Endothelial cell of hepatic sinusoid (primary cell): Measurements from ENCODE around the gene CD36.

Source experiments
- in situ Hi-C: cut with HindIII; loops from 2 replicates; pipeline ENCODE4 v1.10.0; 2017; ENCODE audit warnings: low sequenced_read_pairs

Gene CD36

GRCh38 chr7:80623503-80624252 is 14.8 kb upstream of the CD36 start:
- in situ Hi-C loops = no loop called here

DNA sequence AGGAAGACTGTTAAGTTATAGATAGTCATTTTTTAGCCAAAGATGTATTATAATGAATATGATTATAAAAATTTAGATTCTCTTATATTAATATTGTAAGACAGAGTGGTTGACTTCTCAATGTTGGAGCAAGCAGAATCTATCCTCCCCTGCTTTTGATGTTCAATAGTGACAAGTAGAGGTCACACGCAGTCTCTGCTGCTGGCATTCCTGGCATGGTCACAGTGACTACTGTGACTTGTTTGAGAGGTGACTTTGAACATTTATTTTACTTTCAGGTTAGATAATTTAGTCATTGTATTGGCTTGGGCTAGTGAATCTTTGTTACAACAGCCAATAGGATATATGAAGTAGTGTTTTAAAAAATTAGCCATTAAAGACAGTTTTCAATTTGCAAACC is 13.7 kb upstream of the CD36 start:
- in situ Hi-C loops = no loop called here

DNA sequence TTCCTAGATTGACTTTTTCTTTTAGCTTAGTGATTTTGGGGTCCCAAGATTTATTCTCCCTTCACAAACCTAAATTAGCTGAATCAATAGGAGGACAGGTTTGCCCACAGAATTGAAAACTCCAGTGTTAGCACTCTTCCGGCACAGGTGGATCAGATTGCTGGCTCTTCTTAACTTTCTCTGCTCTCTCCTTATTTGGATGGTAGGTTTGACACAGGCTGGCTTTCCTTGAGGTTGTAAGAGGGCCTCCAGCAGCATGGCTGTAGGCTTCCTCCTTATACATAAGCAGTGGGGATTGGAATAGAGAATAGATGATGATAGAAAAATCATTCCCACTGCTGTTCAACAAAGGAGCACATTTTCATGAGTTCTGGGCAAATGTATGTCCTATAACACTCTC is 9.4 kb upstream of the CD36 start:
- in situ Hi-C loops = no loop called here

DNA sequence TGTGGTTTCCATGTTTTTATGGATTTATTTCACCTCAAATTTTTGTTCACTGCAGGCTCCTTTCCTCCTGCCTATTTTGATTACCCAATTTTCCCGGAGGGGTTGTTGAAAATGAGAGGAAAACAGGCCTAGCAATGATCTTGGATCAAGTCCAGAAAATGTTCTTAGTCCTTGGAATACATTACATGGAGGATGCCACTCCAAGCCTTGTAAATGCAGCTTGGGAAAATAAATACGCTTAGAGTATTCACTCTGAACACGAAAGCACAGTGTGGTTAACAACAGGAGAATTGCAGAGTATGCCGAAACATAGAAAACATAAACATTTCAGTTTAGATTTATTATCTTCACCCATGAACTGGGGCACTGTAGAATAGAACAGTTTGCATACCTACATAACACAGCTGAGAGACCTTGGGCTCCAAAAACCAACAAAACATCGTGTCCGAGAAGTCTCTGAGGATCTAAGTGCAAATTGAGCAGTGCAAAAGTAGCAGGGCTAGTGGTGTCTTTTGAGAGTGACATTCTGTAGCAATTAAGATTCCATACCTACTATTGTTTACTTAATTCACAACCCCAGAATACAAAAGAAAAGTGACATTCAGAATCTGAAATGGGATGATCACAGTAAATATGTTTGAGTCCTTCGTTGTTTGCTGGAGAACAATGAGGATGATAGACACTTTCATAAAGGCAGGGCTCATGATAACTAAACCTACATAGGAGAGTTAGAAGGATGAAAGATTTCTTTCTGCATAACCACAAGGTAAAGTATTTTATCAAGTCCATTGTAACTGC is 7.6 kb upstream of the CD36 start:
- in situ Hi-C loops = no loop called here

DNA sequence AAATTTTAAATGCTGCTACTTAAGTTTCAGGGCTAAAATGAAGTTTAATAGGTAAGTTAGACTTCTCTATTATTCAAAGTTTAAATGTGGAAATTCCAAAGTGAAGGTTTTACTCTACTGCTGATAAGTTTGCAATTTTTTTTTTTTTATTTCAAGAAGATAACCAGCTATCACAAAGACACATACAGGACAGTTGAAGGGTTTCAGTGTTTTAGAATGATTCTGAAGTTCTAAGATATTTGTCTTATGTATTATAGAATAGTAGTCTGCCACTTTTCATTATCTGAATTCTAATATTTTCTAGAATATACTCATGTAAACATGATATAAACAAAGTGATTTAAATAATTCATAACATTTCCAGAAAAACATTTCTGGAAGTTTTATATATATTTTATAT is 7.0 kb upstream of the CD36 start:
- in situ Hi-C loops = no loop called here

GRCh38 chr7:80632139-80632538 is 6.3 kb upstream of the CD36 start:
- in situ Hi-C loops = no loop called here

DNA sequence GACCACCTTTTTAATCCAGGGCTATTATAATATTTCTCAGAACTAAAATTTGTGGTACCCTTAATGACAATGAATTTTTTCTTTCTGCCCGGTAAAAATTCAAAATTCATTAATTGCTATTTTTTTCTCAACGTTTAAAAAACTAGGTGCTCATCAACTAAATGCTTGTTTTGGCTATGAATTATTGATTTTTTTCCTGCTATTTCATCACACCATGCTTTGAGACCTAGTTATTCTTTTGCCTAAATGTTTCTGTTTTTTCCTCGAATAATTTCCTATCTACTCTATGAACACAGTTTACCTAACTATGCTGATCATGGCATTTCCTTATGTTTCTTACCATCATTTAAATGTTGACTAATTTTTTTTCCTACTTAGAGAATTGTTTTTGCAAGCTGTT is 5.6 kb upstream of the CD36 start:
- in situ Hi-C loops = no loop called here

GRCh38 chr7:80634505-80634904 is 3.9 kb upstream of the CD36 start:
- in situ Hi-C loops = no loop called here

DNA sequence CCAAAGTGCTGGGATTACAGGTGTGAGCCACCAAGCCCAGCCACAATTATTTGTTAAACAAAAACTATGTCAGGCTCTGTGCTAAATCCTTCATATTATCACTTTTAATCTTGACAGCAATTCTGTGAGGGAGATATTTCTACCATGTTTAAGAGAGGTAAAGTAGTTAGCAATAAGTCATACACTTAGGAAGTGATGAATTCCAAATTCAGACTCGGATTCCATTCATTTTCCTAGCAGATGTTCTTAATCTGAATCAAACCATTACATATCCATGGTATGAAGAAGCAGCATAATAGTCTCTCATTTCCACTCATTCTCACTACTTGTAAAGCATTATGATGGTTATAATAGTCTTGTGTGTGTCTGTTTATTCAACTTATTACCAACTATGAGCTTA is 2.9 kb upstream of the CD36 start:
- in situ Hi-C loops = no loop called here

GRCh38 chr7:80635998-80636397 is 2.4 kb upstream of the CD36 start:
- in situ Hi-C loops = no loop called here

DNA sequence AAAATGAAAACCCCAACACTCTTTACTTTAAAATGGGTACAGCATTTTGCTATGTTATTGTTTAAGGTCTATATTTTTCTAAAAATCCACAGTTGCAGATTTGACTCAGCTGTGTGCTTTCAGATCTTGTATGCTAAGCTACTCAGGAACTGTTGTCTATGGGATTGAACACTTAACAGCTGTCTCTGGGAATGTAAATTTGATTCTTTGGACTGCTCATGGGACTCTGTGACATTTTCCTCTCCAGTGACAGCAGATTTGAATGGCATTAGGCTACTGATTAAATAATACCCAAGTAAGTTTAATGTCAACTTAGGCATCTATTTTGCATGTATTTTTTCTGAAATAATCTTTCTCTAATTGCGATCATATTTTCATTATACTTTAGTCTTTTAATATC is 1.7 kb upstream of the CD36 start:
- in situ Hi-C loops = no loop called here

GRCh38 chr7:80637454-80637853 is 988 bp upstream of the CD36 start:
- in situ Hi-C loops = no loop called here

GRCh38 chr7:80639011-80639410 is 569 bp downstream of the CD36 start:
- in situ Hi-C loops = no loop called here

- in situ Hi-C loops = no loop called here
Measured at GRCh38 chr7:80640846-80641245, 2.4 kb downstream of the CD36 start.

- in situ Hi-C loops = no loop called here
Measured at GRCh38 chr7:80641548-80641947, 3.1 kb downstream of the CD36 start.

- in situ Hi-C loops = no loop called here
Measured at GRCh38 chr7:80642871-80643270, 4.4 kb downstream of the CD36 start.

DNA sequence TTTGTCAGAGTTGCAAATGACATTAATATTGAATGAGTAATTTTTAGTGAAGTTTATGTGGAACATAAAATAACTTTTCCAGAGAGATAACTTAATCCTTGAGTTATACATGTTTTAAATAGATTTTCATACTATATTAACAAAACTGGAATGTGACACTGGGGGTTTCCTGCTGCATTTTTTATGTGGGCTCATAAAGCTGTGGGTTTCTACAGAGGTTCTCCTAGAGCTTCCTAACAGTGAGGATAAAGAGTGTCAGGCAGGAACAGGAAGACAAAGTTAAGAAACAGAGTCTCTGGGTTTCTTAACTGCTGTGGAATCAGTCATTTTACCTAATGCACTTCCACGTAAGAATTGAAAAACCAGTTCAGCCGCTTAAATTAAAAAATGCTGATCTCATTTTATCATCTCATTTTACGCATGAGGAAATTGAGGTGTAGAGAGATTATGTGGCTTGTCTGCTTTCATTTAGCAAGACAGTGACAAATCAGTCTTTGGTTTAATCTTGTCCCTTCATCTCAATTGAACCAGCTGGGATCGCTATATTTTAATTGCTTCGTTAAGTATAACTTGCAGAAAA is 5.0 kb downstream of the CD36 start:
- in situ Hi-C loops = no loop called here

DNA sequence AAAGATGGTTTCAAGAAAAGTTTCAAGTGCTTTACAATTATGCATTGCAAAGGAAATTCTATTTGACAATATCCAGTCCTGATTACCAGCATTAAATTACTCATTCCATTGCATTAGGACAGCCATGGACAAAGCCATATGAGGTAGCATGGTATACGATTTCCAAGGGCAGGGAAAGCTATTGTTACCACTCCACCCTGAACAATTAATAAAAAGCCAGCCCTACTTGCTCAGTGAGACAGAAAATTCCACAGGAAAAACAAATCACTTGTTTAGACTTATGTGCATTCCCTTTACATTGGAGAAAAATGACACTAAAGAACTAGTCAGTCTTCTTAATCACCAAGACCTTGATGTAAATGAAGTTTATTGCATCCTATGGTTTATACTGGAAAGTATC is 5.6 kb downstream of the CD36 start:
- in situ Hi-C loops = no loop called here

- in situ Hi-C loops = no loop called here
Measured at GRCh38 chr7:80646083-80646865, 7.8 kb downstream of the CD36 start.

DNA sequence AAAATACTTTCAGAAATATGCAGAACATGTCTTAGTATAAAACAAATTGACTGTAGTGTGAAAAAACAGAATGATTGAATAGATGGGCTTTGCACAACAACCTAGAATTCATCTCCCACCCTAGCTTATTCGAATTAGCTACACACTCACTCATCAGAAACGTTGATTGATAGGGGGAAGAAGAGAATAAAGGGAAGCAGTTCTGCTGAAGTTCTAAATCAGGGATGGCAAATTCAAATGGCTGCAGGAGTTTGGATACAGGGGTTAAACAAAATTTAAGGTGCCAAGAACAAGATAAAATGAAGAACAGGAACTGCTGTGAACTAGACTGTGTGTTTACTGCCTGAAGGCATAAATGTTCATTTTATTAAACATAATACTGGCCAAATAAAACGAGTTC is 9.0 kb downstream of the CD36 start:
- in situ Hi-C loops = no loop called here

DNA sequence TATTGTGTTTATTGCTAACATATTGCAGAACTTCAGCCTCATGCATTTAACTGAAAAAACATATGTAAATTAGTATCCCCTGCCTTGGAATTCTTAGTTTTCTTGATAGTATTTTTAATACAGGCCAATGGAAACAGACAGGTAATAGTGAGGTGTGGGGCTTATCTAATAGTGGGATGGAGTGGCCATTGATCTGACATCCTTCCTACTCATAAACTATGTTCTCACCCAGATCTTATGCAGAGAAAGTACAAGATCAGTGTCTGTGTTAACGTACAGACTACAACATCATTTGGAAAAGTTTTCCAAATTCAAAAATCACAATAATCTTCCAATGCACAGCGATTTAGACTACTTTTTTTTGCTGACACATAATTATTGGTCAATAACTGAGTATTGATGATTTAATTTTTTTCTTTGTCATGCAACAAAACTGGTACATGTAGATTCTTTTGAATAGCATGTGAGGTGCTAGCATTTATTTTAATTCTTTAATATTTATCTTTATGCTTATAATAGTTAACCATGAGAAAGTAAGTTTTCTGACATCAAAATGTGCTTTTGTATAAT is 9.7 kb downstream of the CD36 start:
- in situ Hi-C loops = no loop called here
